Measurements from ENCODE around the gene NIT1.
"Not testable (repeated sequence)": the region's sequence is repeated elsewhere in the genome, so short reads cannot be mapped to it uniquely, and the experiment has no call there.

Gene NIT1

GRCh38 chr1:161115132-161115711, 2.7 kb upstream of the NIT1 start:
- DNase-seq = no peak

- DNase-seq = not testable (repeated sequence)
These were observed 1.9 kb upstream of the NIT1 start for GRCh38 chr1:161115961-161116360.

DNA sequence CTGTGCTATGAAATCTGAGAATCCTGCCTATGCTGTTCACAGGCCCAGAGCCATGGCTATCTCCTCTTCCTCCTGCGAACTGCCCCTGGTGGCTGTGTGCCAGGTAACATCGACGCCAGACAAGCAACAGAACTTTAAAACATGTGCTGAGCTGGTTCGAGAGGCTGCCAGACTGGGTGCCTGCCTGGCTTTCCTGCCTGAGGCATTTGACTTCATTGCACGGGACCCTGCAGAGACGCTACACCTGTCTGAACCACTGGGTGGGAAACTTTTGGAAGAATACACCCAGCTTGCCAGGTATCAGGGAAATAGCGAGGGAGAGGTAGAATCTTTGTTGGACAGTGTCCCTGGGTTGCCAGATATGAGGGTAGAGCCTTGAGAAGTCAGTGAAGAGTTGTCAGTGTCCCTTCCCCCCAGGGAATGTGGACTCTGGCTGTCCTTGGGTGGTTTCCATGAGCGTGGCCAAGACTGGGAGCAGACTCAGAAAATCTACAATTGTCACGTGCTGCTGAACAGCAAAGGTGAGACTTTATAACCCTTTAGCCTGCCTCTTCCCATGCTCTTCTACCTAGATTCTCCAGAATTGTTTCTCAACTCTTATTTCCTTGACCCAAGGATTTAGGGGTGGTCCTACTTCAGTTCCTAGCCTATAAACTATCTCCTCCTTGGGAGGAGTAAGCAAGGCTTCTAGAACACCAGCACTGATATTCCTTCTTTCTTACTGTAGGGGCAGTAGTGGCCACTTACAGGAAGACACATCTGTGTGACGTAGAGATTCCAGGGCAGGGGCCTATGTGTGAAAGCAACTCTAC, 1.4 kb downstream of the NIT1 start:
- DNase-seq = peak; percentile 58 to 71

DNA sequence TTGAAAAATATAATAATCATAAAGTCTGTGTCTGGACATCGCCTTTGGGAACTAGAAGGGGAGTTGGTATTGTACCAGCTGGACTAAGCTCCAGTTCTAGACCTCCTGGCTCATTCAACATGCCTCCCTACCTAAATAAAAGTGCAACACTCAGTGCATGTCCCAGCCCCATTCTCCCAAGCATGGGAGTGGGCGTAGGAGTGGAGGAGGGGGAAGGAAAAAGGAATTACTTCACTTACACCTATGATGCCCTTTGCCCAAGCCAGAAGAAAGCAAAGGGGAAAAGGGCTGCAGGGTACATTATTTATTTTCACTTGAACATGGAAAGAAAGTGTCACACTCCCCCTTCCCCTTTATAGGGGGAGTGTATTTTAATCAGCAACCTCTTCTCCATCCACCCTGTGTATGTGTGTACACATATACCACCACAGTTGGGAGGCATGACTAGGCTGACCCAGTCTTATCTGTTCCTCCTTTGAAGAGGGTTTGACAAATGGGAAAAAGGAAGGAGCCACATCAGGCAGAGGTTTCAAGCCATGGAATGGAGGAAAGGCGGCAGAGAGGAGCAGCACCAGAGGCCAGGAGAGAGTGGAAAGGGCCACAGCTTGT, 3.2 kb downstream of the NIT1 start:
- DNase-seq = no peak

DNA sequence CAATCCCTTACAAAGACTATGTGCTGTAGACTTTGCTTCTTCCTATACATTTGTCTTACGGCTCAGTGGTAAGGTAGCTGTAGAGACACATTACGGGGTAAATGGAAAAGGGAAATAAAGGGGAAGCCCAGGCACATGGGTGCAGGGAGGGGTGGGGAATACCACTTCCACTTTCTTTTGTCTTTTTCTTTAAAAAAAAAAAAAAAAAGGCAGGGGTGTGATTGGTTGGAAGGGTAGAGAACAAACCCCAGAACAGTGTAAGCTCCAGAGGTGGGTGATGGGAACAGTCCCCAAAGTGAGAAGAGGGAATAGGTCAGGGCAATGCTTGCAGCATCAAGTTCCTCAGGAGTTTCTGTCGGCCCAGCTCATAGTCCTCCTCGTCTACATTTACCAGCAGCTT, 3.9 kb downstream of the NIT1 start:
- DNase-seq = no peak

DNA sequence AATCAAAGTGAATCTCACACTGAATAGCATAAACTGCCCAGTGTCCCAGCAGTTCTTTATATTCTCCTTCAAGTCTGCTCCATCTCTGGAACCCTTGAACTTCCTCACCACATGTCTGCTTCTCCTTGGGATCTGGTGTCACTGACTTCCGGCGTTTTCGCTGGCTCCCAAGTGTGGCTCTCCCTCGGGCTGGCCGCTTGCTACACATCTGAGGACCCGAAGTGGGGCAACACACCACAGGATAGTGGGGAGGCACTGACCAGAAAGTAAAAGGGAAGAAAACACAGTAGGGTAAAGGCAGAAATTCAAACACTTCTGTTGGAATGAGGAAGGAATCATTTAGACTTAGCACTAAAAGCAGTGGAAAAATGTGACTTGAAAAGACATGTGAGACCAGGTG, 5.1 kb downstream of the NIT1 start:
- no peak for DNase-seq

- DNase-seq = no peak
These were observed 9.7 kb downstream of the NIT1 start for GRCh38 chr1:161127649-161128048.

- DNase-seq = no peak
These were observed 10.9 kb downstream of the NIT1 start for GRCh38 chr1:161128591-161129420.

DNA sequence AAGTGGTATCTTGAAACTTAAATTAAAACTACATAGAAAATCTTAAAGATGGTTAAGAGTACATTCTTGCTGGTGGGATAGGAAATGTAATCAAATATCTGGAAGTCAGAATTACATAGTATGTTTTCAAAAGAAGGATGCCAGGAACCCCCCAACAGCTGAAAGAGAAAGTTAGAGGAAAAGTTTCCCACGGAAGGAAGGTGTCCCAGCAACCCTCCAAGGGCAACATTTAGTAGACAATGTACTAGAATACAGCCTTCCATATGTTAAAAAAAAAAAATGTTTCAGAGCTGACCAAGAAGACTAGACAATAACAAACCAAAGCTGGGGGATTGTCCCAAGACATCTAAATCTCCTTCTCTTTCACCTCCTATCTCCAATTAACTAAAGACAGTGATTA, 12.4 kb downstream of the NIT1 start:
- no peak for DNase-seq

GRCh38 chr1:161131523-161132409, 13.9 kb downstream of the NIT1 start:
- no peak for DNase-seq

DNA sequence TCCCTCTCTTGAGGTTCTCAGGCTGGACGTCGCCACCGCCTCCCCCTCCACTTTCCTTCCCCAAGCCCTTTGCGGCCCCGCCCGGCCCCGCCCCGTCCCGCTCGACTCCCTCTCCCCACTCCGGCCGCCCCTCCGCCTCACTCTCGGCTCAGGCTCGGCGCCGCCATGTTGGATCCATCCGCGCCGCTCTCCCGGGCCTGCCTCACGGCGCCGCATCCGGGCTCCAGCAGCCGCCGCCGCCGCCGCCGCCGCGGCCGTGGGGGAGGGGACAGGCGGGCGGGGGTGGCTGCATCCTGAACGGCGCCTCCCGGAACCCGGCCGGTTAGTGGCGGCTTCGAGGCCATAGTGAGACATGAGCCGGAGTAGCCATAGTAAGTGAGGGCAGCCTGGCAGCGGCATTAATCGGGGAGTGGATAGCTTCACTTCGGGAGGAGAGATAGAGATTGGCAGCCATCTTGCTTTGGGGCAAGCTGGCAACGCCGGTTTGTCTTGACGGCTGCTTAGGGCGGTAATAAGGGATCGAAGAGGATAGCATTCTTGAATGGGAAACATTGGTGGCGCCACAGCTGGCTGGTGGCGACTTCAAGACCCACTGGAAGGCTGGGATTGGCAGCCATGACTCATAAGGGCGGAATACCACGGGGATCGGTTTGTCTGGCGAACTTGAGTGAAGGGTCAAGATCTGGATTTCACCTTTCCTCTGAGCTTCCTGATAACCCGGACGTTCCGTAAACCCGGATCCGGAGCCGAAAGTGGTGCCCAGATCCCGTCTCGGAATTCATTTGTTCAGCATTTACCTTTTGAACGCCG, 14.7 kb downstream of the NIT1 start, which contains the start of gene DEDD:
Gene DEDD, minus strand, starts transcription at position 258 of the 810 bp plus-strand sequence. CDS start 8,205 bp downstream, outside the sequence.
- peak; percentile 89 to 91 for DNase-seq

DNA sequence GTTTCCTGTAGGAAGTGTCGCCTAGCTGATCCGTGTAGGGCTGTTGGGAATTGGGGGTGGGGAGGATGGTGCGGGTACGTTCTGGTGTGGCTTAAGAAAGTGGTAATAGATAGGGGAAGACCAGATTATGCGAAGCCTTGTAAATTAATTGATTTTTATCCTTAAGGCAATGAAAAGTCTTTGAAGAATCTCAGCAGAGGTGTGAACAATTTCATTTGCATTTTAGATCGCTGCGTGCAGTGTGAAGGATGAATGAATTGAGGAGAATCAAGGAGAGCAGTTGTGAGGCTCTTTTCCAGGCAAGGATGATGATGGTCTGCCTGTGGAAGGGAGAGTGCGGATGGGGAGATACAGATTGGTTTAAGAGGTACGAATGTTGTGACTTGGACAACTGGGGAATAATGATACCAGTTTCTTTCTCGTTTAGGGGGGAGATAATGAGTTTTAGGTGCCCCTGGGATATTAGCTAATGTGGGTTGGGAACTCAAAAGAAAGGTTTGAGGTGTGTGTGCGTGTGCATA, 15.4 kb downstream of the NIT1 start:
- DNase-seq = no peak

DNA sequence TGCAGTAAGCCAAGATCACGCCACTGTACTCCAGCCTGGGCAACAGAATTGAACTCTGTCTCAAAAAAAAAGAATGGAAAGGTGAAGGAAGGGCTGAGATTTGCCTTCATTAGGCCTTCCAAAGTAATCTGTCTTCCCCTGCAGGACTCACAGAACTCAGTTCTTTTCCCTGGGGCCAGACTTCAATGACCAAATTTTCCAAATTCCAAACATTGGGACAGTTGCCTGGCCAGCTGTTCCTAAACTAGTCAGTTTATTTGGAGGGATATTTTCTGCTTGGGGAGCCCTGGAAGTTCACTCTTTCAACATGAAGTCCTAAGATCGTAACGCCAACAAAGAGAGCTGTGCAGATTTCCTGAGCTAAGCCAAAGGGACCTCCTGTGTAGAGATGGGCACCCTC, 20.0 kb downstream of the NIT1 start:
- DNase-seq = no peak

DNA sequence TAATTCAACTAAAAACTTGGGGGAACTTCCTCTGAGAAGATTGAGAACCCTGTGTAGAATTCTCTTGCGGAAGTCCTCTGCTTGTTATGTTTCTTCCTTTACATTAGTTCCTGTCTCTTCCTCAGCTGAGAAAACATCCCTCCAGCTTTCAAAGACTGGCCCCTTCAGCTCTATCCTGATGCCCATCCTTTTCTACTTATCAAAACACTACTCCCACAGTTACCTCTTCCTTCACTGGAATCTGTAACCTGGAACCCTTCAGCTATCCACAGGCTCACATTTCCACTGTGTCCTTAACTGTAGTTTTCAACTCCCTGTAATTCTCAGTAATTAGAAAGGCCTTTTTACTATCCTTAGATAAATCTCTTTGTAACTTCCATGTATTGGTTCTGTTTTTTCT, 20.5 kb downstream of the NIT1 start:
- DNase-seq = no peak

DNA sequence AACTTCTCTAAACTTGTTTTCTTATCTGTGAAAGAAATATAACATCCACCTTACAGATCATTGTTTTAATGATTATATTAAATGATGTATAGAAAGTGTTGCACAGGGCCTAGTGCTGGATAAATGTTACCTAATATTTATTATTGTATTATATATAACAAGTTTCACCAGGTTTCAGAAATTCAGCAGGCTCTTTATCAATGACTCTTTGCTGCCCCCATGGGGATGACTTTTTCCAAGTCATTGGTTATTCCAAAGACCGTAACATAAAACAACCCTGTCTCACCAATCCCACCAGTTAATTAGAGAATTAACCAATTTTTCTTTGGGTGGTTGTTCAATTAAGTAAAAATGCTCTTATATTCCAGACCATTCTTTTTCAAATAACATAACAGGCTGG, 21.9 kb downstream of the NIT1 start:
- peak; percentile 36 to 38 for DNase-seq

- DNase-seq = no peak
These were observed 23.0 kb downstream of the NIT1 start for GRCh38 chr1:161140755-161141400.

- DNase-seq = no peak
These were observed 27.9 kb downstream of the NIT1 start for GRCh38 chr1:161145832-161146231.

DNA sequence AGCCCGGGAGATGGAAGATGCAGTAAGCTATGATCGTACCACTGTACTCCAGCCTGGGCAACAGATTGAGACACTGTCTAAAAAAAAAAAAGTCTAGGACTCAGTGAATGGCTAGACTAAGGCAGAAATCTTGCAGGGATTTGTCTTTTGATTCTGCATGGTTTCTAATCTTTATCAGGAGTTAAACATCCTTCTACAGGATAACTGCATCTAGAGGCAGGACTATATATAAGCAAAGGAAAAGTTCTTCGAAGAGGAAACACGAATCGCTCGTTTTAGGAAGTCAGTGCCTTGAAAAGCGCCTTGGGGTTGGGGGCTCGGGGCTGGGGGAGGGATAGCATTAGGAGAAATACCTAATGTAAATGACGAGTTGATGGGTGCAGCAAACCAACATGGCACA, 35.3 kb downstream of the NIT1 start:
- no peak for DNase-seq

DNA sequence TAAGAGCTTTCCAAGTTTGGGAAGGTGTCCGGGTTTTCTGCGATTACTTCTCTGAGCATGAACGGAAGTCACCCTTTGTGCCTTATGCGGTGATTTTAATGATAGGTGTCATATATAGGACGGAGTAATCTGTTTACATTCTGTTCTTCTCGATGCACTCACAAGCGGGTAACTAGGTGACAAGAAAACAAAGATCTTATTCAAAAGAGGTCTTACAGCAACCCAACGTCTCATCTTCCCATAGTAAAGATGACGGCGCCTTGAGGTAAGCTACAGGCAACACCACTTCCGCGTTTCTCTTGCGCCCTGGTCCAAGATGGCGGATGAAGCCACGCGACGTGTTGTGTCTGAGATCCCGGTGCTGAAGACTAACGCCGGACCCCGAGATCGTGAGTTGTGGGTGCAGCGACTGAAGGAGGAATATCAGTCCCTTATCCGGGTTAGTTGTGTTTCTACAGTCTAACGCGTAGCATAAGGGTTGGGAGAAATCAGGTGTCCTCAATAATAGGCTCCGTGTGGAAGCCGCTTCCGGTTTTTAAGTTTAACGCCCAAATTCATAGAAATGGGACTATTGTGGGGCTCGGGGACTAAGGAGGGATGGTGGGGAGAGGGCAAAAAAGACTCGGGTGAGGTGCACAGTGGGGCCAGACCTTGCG, 35.9 kb downstream of the NIT1 start, which contains the start of gene UFC1:
Gene UFC1, plus strand, starts transcription at position 297 of the 656 bp plus-strand sequence. Its CDS starts 20 bp downstream, at position 317.
- peak; percentile 72 to 78 for DNase-seq

- DNase-seq = no peak
These were observed 40.0 kb downstream of the NIT1 start for GRCh38 chr1:161157867-161158266.

Measured in activated CD4-positive, alpha-beta T cell treated with anti-CD3 and anti-CD28 coated beads, Interleukin-2, amount 50 U/mL, for 4 hours (primary cell).